ENCODE results near the gene ZDHHC21. TPM values are rescaled to one million over a fixed set of nuclear protein-coding genes. Genes with fewer than 3 reads are reported as not detected.

ZDHHC21 gene
- 2.6 and 3.5 TPM in 2 replicates for total RNA-seq

DNA sequence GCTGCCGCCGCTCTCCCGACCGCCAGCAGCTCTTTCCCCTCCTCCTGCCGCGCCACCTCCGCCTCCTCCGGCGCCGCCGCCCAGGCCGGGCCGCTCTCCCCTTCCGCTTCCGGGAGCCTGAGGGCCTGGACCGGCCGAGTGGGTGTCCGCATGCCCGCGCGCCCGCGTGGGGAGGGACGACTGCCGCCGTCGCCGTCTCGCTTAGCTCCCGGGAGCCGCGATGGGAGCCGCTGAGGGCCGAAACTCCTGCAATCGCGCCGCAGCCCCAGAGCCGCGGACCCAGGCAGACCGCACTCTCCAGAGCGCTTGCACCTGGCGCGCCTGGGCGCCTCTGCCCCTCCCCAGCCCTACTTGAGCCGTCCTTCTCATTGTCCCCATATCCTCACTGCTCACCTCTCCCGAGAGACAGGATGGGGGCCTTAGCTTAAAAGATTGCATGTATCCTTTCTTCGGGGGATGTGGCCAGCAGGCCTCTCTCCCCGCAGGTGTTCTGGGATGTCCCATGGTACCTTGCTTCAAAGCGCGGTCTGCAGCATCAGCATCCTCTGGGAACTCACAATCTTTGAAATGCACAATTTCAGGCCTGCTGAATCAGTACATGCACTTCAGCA is at the start of gene ZDHHC21:
Gene ZDHHC21 (minus strand): TSS at position 182 of the 611 bp plus-strand sequence. CDS start 19,092 bp downstream, outside the sequence.

DNA sequence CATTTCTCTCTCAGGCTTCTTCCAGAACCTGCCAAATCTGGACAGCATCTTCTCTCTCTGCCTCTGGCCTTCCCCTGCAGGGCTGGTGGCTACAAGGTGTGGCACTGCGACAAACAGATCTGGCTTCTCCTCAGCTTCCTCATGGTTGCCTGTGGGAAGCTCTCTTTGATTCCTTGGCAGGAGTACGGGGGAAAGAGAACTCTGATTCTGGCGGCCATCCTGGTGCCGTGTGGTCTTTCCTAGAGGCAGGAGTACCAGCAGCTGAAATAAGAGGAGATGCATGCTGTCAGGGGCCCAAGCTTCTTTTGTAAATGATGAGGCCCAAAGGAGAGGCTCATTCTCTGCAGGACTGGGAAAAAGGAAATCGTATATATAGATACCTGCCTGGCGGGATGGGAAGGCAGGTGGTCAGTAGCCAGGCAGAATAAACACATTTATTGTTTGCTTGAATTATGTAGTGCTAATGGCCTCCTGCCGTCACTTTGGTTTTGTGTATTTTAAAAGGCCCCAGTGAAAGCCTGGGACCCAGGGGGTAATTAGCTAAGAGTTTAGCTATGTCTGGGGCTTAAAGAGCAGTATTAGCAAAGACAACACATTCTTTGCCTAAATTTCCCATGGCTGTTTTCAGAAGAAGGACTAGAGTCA is 29.3 kb upstream of the ZDHHC21 start, which contains the start of gene CER1:
Gene CER1 (minus strand): TSS at position 343 of the 645 bp plus-strand sequence. CDS start 61 bp downstream, at position 282.

Other genes with a start within 250 kb of the ZDHHC21 start
- not detected in 2 replicates for gene CER1, start 29.3 kb upstream of the ZDHHC21 start, total RNA-seq
- gene FREM1, start 217.0 kb upstream of the ZDHHC21 start, total RNA-seq: 0.08 and 0.26 TPM in 2 replicates